Activated CD4-positive, CD25-positive, alpha-beta regulatory T cell treated with anti-CD3 and anti-CD28 coated beads, Interleukin-2, amount 50 U/mL, for 24 hours (primary cell): Measurements from ENCODE around the gene PTDSS2.
"Not testable (repeated sequence)": the region's sequence is repeated elsewhere in the genome, so short reads cannot be mapped to it uniquely, and the experiment has no call there.

Experiments used
- ATAC-seq, 2 donors: fragments of 150-1000 bp; cut with Tn5 transposase; one replicate each; pipeline ENCODE4 v1.10.0; 2021; ENCODE audit warnings: mild to moderate bottlenecking in 1 of 2, moderate library complexity in 1 of 2

PTDSS2 gene

DNA sequence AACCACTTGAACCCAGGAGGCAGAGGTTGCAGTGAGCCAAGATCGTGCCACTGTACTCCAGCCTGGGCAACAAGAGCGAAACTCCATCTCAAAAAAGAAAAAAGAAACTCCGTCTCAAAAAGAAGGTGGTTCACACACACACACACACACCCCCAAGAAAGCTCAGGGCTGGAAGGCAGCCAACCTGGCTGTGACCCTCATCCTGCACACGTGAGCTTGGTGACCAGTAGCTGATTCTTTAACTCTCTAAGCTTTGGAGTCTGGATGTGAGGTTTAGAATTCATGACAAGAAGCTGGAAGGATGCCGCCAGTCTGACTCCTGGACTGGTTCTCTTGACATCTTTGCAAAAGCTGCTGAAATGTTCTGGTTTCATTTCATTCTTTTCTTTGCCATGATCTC, 58.9 kb downstream of the PTDSS2 start:
- no peak for ATAC-seq

DNA sequence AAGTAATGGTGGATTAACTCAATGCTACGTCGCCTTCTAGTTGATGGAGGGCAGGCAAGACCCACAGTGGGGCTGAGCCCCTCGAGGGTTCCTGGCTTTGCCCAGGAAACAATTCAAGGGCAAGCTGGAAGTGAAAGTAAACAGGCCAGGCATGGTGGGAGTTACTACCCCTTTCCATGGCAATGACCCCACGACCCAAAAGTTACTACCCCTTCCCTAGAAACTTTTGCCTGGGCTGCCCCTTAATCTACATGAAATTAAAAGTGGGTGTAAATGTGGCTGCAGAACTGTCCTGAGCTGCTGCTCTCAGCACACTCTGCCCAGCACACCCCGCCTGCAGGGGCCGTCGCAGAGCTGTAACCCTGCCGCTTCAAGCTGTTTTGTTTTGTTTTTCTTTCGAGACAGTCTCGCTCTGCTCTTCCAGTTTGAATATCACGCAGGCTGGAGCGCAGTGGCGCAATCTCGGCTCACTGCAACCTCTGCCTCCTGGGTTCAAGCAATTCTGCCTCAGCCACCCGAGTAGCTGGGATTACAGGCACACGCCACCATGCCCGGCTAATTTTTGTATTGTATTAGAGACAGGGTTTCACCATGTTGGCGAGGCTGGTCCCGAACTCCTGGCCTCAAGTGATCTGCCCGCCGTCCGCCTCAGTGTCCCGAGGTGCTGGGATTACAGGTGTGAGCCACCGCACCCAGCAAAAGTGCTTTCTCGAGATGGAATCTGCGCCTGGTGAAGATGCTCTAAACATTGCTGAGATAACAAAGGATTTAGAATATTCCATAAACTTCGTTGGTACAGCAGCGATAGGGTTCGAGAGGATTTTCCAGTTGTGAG, 62.9 kb downstream of the PTDSS2 start:
- ATAC-seq, result no peak

DNA sequence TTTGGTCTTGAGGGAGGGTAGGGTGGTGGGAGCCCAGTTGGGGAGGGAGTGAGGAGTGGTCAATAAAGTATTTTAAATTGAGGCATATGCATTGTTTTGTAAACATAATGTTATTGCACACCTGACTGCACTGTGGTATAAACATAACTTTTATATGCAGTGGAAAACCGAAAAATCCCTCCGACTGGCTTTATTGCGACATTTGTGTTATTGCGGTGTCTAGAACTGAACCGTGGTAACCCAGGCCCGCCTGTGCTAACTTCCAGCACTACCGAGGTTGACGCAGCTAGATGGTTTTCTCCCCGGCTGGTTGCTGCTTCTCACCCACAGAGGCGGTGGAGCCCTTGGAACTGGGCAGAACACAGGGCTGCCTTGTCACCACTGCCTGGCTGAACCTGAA, 64.5 kb downstream of the PTDSS2 start:
- no peak for ATAC-seq

DNA sequence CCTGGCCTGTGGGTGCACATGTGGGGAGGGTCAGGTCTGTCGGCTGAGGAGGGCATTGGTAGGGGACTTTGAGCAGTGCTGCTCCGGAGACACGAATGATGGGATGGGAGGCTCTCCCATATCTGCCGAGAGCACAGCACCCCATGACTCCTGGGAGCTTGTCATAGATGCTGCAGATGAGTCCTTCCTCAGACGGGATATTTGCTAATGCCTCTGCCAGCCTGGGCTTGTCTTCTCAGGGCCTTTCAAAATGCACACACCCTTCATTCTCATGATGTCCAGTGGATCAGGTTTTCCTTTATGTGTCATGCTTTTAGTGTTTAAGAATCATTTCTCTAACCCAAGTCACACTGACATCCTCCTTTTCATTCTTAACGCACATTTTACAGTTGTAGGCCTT, 65.1 kb downstream of the PTDSS2 start:
- ATAC-seq, result no peak

DNA sequence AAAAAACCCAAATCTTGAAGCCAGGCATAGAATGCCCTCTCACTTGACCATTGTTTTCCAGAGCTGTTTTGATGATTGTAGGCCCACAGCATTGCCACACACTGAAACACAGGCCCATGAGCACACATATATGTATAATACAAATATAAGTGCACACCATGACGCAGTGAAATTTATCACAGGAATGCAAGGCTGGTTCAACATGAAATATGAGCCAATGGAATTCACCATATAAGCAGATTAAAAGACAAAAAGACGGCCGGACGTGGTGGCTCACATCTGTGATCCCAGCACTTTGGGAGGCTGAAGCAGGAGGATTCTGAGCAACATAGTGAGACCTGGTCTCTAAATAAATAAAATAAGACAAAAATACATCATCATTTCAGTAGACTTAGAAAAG, 66.3 kb downstream of the PTDSS2 start:
- ATAC-seq, result no peak

DNA sequence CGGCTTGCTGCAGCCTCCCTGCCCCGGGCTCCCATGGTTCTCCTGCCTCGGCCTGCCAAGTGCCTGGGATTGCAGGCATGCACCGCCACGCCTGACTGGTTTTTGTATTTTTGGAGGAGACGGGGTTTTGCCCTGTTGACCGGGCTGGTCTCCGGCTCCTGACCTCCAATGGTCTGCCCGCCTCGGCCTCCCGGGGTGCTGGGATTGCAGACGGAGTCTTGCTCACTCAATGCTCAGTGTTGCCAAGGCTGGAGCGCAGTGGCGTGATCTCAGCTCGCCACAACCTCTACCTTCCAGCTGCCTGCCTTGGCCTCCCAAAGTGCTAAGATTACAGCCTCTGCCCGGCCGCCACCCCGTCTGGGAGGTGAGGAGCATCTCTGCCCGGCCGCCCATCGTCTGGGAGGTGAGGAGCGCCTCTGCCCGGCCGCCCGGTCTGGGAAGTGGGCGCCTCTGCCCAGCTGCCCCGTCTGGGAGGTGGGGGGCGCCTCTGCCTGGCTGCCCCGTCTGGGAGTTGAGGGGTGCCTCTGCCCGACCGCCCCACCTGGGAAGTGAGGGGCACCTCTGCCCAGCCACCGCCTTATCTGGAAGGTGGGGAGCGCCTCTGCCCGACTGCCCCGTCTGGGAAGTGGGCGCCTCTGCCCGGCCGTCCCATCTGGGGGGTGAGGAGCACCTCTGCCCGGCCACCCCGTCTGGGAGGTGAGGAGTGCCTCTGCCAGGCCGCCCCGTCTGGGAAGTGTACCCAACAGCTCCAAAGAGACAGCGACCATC, 67.0 kb downstream of the PTDSS2 start:
- not testable (repeated sequence) for ATAC-seq

DNA sequence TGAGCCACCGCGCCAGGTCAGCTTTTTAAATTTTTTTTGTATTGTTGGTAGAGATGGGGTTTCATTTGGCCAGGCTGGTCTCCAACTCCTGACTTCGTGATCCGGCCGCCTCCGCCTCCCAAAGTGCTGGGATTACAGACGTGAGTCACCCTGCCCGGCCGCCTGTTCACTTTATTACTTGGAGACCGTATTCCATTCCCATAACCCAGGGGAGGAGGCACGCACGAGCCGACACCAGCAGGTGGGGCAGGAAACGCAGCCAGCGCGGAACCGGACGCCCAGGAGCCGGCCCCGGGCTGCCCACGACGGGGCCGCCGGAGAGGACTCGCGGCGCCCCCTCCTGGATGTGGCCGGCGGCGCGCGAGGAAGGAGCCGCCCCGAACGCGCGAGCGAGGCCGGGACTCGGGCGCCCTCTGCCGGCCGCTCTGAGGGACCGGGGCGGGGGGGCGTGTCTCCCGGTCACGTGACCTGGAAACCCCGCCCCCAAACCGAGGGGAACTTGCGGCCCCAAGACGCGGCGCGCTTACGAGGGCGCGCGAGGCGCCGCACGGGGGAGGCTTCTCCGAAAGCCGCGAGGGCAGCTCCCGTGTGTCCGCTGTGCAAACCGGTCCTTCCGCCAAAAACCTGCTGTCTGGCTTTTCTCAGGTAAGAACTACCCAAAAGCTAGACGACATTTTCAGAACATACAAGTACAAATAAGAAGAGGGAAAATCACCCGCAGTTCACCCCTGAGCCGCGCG, 68.6 kb downstream of the PTDSS2 start:
- ATAC-seq, result peak; percentile 91 to 95

DNA sequence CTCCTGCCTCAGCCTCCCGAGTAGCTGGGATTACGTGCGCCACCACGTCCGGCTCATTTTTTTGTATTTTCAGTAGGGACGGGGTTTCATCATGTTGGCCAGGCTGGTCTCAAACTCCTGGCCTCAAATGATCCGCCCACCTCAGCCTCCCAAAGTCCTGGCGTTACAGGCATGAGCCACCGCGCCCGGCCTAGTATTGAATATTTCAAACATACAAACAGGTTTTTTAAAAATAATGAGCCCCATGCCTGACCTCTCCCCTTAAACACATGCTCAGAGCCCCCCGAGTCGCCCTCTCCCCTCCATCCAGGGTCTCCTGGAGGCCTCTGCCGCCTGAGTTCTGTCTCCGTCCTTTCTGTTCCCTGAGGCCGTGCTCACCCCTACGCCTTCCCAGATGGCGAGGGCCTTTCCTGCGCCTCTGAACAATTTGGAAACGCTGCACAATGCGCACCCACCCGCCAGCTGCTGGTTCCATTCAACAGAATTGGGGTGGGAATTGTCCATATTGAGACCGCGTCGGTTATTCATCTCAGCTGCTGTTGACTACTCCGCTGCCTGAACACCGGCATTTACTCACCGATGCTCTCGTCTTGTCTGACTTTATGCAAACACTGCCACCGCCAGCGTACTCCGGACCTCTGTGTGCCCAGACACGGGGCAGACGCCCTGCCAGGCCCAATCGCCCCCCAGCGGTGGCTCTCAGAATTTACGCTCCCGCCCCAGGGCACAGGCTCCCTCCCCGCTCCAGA, 70.5 kb downstream of the PTDSS2 start:
- no peak for ATAC-seq

DNA sequence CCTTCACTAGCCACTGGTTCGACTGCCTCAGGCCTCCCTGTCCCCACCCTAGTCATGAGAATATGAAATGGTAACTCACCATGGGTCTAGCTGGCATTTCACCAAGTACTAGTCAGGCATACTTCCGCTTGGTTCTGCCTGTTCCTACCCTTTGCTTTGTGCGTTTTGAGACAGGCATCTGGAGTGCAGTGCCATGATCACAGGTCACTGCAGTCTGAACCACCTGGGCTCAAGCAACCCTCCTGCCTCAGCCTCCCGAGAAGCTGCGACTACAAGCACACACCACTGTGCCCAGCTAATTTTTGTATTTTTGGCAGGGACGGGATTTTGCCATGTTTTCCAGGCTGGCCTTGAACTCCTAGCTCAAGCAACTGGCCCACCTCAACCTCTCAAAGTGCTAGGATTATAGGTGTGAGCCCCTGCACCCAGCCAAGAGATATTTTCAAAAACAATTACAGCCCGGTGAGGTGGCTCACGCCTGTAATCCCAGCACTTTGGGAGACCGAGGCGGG, 71.2 kb downstream of the PTDSS2 start:
- no peak for ATAC-seq

DNA sequence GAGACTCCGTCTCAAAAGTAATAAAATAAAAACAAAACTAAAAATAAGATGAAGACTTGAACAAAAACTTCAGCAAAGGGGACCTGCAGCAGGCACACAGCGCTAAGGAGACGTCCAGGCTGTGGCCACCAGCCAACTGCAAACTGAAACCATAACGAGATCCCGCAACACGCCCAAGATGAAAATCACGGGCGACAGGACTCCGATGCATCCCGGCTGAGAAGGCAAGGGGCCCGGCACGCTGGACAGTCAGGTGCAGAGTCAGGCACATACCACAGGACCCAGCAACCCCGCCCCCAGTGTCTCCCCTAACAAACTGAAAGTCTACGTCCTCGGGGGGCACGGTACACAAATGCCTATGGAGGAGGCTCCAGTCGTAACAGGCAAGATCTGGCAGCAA, 76.1 kb downstream of the PTDSS2 start:
- ATAC-seq, result no peak

DNA sequence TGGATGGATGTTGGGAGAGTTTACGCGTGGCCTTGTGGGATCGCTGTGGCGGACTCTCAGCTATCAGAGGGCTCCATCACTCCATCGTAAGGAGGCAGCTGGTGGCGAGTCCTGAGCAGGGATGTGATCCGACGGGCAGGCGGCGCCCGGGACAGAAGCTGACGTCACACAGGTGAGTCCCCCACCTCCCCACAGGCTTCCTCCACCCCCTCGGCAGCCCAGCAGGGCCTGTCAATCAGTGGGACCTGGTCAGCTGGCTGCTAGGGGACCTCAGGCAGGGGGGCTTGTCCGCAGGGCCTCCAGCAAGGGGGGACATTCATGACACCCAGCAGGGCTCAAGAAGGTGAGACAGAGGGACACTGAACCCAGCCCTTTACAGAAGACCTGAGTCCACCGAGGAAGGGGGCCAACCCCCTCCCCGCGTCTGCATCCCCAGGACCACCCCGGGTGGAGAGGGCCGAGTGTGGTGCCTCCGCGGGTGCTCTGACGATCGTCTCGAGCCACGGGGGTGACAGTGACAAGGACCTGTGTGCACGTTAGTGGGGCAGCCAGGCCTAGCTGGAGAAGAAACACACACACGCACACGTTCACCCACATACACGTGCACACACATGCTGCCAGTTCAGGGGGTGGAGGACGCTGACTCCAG, 78.2 kb downstream of the PTDSS2 start:
- no peak for ATAC-seq

DNA sequence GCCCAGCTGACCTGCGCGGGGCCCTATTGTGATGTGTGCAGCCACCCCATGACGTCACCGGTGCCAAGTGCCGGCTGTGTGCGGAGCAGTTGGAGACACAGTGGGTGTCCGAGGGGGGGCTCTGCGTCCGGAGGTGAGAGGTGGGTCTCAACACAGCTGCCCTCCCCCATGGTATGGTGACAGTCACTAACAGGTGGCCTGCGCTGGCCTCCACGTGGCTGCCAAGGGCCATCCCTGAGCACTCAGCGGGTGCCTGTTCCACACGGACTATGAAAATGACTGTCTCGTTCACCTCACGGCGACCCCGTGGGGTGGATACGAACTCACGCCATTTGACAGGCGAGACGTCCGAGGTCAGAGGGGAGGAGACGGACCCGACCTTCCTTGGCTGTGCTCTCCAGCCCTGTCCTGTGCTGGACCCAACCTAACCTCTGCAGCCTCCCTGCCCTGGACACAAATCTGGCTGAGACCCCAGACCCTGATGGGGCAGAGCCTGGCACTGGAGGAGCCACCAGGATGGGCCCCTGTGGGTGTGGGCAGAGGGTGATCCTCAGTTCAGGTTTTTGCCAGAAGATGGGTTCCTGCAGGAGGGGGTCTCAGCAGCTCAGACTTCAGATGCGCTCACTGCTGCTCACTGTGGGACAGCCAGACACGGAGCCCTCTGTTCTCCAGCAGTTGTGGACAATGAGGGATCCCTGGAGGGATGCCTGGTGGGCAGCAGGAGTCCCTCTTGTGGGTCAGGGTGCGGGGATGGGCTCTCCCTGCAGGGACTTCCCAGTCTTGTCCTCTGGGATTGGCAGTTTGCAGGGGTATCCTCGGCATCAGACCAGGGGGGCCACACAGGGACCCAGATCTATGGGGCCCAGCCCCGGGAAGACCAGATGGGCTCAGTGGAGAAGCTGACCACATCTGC, 79.0 kb downstream of the PTDSS2 start:
- no peak for ATAC-seq

DNA sequence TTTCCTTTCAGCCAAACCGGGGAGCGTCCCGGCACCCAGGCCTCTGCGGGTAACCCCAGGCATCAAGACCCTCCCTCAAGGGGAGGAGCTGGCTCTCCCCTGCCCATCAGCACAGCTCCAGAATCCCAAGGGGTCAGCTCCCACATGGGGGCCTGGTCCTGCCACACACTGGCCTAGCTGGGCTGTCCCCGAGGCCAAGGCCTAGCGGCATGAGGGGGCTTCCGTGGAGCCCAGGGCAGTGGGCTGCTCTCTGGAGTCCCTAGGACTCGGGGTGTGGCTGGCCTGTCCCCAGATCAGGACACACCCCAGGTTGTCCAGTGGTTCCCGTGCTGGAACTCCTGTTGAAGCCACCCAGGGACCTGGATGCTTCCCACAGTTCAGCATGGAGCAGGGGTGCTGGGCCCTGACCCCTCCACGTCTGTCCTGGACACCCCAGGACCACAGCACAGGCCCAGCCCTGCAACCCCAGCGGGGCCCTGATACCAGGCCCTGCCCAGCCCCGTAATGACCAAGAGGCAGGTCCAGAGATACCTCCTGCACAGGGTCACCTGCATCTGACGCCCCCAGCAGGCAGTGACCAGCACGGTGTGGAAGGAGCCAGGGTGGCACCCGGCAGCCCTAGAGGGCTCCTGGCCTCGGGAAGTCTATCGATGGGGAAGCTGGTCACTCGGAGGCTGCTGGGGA, 79.8 kb downstream of the PTDSS2 start:
- no peak for ATAC-seq

DNA sequence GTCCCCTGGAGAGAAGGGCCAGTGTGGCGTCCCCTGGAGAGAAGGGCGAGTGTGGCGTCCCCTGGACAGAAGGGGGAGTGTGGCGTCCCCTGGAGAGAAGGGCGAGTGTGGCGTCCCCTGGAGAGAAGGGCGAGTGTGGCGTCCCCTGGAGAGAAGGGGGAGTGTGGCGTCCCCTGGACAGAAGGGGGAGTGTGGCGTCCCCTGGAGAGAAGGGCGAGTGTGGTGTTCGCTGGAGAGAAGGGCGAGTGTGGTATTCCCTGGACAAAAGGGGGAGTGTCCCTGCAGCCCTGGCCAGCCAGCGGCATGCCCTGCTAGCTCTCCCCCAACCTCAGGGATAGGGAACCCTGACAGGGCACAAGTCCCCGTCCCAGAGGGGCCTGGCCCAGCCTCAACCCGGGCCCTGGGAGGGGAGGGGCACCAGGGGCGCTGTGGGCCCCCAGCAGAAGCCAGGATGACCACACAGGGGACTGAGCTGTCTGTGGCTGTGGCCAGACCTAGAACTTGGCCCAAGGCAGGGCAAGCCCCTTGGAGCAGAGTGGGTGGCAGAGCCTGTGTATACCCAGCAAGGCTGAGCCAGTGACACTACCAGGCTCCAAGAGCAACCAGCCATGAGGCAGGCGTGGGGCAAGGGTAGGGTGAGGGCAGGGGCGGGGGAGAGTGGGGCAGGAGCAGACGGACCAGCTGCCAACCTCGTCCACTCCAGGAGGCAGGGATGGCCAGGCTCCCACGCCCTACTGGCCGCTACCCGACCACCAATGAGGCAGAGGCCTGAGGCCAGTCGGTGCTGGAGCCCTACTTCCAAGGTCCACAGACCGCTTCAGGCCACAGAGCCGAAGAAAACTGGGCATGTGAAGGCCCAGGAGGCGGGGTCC, 81.1 kb downstream of the PTDSS2 start:
- no peak for ATAC-seq

DNA sequence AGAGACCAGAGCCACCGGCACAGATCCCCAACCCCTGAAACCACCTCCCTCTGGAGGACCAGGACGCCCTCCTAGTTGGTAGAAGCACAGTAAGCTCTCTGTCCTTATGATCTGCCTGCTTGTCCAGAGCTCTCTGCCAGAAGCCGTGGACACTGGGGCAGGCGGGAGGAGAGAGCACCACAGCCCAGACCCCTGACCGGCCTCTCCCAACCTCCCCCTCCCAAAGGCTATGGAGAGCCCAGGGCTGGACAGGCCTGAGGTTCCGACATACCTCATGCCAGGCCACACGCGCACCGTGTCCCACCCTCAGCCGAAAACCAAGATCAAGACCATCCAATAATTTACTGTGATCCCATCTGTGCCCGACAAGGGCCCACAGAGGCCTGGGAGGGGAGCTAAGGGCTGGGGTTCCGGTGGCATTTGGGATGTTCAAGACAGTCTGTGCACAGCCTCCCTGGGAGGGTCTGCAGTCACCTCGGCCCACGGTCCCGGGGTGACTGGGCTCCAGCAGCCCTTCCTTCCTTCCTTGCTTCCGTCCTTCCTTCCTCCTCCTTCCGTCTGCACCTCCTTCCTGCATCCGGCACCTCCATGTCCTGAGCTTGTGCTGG, 81.9 kb downstream of the PTDSS2 start:
- no peak for ATAC-seq

DNA sequence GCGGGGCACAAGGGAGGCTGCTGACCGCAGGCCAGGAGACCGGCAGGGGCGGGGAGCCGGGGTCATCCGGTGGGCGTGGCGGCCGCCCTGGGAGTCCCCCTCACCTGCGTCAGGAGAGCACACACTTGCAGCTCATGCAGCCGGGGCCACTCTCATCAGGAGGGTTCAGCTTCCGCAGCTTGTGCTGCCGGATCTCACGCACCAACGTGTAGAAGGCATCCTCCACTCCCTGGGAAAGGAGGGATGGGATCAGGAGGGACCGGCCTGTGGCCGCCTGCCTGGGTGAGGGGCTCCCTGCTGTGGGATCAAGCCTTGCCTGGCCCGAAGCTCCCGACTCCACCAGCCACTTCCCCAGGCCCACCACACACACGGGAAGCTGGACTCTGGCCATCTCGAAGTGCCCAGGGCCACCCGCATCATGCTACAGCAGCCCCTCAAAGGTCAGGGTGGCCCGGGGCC, 82.5 kb downstream of the PTDSS2 start:
- no peak for ATAC-seq

DNA sequence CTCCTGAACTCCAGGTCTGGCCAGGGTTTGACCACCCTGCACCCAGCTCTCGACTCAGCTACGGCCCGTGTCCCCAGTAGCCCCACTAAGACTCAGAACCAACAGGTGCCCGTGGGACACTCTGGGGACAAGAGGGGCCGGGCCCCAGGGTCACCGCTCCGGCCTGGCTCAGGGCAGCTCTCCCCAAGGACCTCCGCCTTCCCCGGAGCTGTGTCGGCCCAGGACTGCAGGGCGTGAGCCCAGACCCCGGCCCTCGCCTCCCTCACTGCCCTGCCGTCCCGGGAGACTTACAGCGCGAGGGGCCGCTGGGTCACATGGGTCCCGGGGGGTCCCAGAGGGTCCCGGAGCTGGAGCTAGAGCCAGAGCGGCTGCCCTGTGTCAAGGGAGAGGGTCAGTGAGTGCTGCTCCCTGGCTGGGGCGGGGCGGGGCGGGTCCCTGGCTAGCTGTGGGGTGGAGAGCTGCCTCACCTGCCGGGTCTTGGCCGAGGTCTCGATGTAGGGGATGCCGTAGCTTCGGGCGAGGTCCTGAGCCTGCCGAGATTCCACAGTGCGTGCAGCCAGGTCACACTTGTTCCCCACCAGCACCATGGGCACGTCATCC, 83.0 kb downstream of the PTDSS2 start:
- no peak for ATAC-seq
